Vagina (tissue), 2 donors: ENCODE measurements around the gene MRPL41.

ENCODE experiments used
- CTCF ChIP-seq, 3 experiments: fragments of 450-650 bp in 2 of 3; fragments of 200-600 bp in 1 of 3; sonication (generic) in 1 of 3; IDR thresholded peaks; one replicate each; pipeline ENCODE4 v1.5.1; 2017 to 2019; ENCODE audit warnings: antibody characterized with exemption in 3 of 3, mild to moderate bottlenecking in 2 of 3, moderate library complexity in 2 of 3
- POLR2AphosphoS5 ChIP-seq, 2 donors: sonication (generic); formaldehyde crosslinking; IDR thresholded peaks; one replicate each; pipeline ENCODE4 v1.9.0; 2017; ENCODE audit warnings: antibody characterized with exemption in 2 of 2, mild to moderate bottlenecking in 2 of 2, low read depth in 1 of 2; ENCODE audit not compliant: insufficient read depth in 1 of 2

DNA sequence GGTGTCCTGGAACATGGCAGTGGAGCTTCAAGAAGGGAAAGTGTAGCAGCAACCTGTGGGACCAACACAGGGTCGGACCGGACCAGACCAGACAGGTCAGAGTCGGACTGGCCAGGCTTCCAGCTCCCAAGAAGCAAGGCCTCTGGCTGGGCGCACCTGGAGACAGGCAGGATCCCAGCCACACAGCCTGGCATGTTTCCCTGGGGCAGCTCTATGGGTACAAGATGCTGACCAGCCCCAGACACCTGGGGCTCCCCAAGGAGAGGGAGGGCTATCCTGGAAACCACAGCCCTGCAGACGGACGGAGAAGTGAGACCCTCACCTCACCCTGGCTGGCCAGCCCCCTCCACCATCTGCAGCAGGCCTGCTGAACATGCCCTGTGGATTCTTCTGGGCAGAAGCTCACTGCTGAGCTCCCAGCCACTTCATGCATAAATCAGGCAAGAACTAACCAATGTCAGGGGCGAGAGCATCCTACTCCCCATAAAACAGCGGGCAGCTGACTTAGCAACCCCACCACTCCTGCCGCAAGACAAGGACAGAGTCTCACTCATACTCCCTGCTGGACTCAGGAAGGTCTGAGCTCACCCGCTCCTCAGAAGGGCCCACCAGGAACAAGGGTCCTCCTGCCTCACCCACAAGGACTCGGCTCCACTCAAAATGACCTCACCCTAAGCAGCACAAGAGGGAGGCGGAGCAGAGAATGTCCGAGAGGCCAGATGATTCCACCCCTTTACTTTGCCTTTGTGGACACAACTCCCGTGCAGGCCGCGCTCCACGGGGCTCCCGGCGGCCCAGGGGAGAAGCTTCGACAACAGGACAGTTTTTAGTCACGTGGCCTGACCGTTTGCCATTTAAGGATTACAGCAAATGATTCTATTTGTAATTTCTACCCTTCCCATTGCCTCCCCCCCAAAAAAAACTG lies 29.9 kb downstream of the MRPL41 start:
- no peak for TF ChIP-seq CTCF (IDR thresholded peaks at IDR 0.05)
- TF ChIP-seq POLR2AphosphoS5 (IDR thresholded peaks at IDR 0.05; ENCODE audit: insufficient read depth in 1 of 2, low read depth in 1 of 2) = no peak
